ENCODE measurements around the gene CLIC4. TPM values are rescaled to one million over a fixed set of nuclear protein-coding genes. Genes with fewer than 3 reads are reported as not detected.
"Not testable (repeated sequence)": the region's sequence is repeated elsewhere in the genome, so short reads cannot be mapped to it uniquely, and the experiment has no call there.

Gene CLIC4
- 10 to 100 TPM; 14.2 to 15.5 TPM for total RNA-seq

GRCh38 chr1:24744911-24745710 is at the start of gene CLIC4:
Gene CLIC4, plus strand, starts transcription at chr1:24745447. Its CDS starts 107 bp downstream, at chr1:24745554.
- Mint-ChIP-seq H3K9me3 (no peaks in the 10 kb centered on the region), H3K27me3 (peaks cover 20% of the 10 kb centered on the region), H3K36me3 (ENCODE audit: low read depth) (no peaks in the 10 kb centered on the region), H3K27ac (peak within 1 kb of the TSS; percentile 83), H3K4me3 (peak within 1 kb of the TSS; percentile 84), H3K4me1 (peaks cover 51% of the 10 kb centered on the region)
- DNase-seq, result peak; percentile 99
- CTCF ChIA-PET, result interaction anchor here (0.6 to 1.2 kb wide), 7 partner anchors 10 to 153 kb away, joined by 3 to 5 read pairs (median 3); no protein-coding TSS in a partner anchor
- POLR2A ChIA-PET, result no interaction called here

GRCh38 chr1:24696041-24696755 is 49.0 kb upstream of the CLIC4 start:
- no peak for DNase-seq
- Mint-ChIP-seq H3K36me3 (ENCODE audit: low read depth) (no peaks in the 10 kb centered on the region), H3K9me3 (no peaks in the 10 kb centered on the region), H3K27ac (no peak overlapping the region), H3K27me3 (peaks cover 6% of the 10 kb centered on the region), H3K4me1 (peaks cover 12% of the 10 kb centered on the region), H3K4me3 (no peak overlapping the region)
- CTCF ChIA-PET, result interaction anchor here (0.6 to 2.1 kb wide), 6 partner anchors 9 to 1492 kb away, joined by 3 to 6 read pairs (median 4); no protein-coding TSS in a partner anchor
- POLR2A ChIA-PET, result interaction anchor here (0.6 kb wide), 1 partner anchor 66 kb away, joined by 11 read pairs; no protein-coding TSS in a partner anchor

DNA sequence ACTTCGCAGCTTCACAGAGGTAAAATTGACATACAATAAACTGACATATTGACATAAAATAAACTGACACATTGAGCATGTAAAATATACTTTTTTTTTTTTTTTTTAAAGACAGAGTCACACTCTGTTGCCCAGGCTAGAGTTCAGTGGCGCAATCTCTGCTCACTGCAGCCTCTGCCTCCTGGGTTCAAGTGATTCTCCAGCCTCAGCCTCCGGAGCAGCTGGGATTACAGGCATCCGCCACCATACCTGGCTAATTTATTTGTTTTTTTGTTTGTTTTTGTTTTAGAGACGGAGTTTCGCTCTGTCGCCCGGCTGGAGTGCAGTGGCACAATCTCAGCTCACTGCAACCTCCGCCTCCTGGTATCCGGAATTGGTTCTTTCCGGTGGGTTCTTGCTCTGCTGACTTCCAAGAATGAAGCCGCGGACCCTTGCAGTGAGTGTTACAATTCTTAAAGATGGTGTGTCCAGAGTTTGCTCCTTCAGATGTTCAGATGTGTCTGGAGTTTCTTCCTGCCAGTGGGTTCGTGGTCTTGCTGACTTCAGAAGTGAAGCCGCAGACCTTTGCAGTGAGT is 48.4 kb upstream of the CLIC4 start:
- Mint-ChIP-seq H3K4me1 (peaks cover 12% of the 10 kb centered on the region), H3K27me3 (peaks cover 6% of the 10 kb centered on the region), H3K27ac (no peak overlapping the region), H3K36me3 (ENCODE audit: low read depth) (no peaks in the 10 kb centered on the region), H3K9me3 (no peaks in the 10 kb centered on the region), H3K4me3 (no peak overlapping the region)
- DNase-seq, result no peak
- CTCF ChIA-PET, result interaction anchor here (0.6 to 2.1 kb wide), 5 partner anchors 9 to 278 kb away, joined by 3 to 6 read pairs (median 5); no protein-coding TSS in a partner anchor
- POLR2A ChIA-PET, result no interaction called here

GRCh38 chr1:24697453-24698001 is 47.7 kb upstream of the CLIC4 start:
- H3K4me3 Mint-ChIP-seq; H3K27me3 Mint-ChIP-seq; DNase-seq; H3K27ac Mint-ChIP-seq; H3K9me3 Mint-ChIP-seq; H3K36me3 Mint-ChIP-seq (ENCODE audit: low read depth): not testable (repeated sequence)
- POLR2A ChIA-PET, result interaction anchor here (0.7 kb wide), 1 partner anchor 1019 kb away, joined by 3 read pairs; no protein-coding TSS in a partner anchor
- CTCF ChIA-PET, result interaction anchor here (0.7 to 2.1 kb wide), 5 partner anchors 8 to 35 kb away, joined by 3 to 6 read pairs (median 5); no protein-coding TSS in a partner anchor
- peaks cover 12% of the 10 kb centered on the region for H3K4me1 Mint-ChIP-seq

- H3K27me3 Mint-ChIP-seq; H3K4me3 Mint-ChIP-seq; H3K9me3 Mint-ChIP-seq; DNase-seq; POLR2A ChIA-PET; H3K27ac Mint-ChIP-seq; H3K36me3 Mint-ChIP-seq (ENCODE audit: low read depth): not testable (repeated sequence)
- CTCF ChIA-PET, result interaction anchor here (0.6 to 2.0 kb wide), 3 partner anchors 10 to 188 kb away, joined by 3 to 6 read pairs (median 4); no protein-coding TSS in a partner anchor
- peaks cover 12% of the 10 kb centered on the region for H3K4me1 Mint-ChIP-seq
Measured at GRCh38 chr1:24698326-24698725, 46.9 kb upstream of the CLIC4 start.

DNA sequence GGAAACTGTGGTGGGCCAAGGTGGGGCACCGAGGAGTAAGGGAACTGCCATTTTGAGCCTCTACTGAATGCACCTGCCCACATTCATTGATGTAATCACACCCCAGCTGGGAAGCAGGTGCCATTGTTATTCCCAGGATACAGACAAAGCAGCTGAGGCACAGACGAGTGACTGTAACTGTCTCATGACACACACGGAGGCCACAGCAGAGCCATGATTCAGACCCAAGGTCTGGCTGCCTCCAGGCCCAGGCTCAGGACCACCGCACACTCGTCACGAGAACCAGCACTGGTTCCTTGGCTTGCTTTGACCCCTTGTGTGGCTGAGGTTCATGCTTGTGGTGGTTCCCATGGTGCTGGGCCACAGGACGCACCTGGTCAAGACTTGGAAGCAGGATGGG is 45.6 kb upstream of the CLIC4 start:
- ChIA-PET POLR2A (no interaction called here), CTCF (interaction anchor here (1.2 to 1.9 kb wide), 3 partner anchors 11 to 119 kb away, joined by 4 to 9 read pairs (median 4); no protein-coding TSS in a partner anchor)
- peaks cover 4% of the 10 kb centered on the region for H3K27me3 Mint-ChIP-seq
- peaks cover 8% of the 10 kb centered on the region for H3K4me1 Mint-ChIP-seq
- no peak overlapping the region for H3K27ac Mint-ChIP-seq
- DNase-seq, result no peak
- no peaks in the 10 kb centered on the region for H3K9me3 Mint-ChIP-seq
- no peak overlapping the region for H3K4me3 Mint-ChIP-seq
- no peaks in the 10 kb centered on the region for H3K36me3 Mint-ChIP-seq (ENCODE audit: low read depth)

GRCh38 chr1:24702511-24703293 is 42.5 kb upstream of the CLIC4 start:
- DNase-seq, result no peak
- POLR2A ChIA-PET, result interaction anchor here (0.5 kb wide), 1 partner anchor 117 kb away, joined by 4 read pairs; no protein-coding TSS in a partner anchor
- H3K27me3 Mint-ChIP-seq, result no peaks in the 10 kb centered on the region
- no peak overlapping the region for H3K4me3 Mint-ChIP-seq
- H3K9me3 Mint-ChIP-seq, result no peaks in the 10 kb centered on the region
- H3K4me1 Mint-ChIP-seq, result peaks cover 14% of the 10 kb centered on the region
- H3K27ac Mint-ChIP-seq, result no peak overlapping the region
- CTCF ChIA-PET, result interaction anchor here (1.2 to 1.3 kb wide), 2 partner anchors 11 to 14 kb away, joined by 4 to 6 read pairs; no protein-coding TSS in a partner anchor
- no peaks in the 10 kb centered on the region for H3K36me3 Mint-ChIP-seq (ENCODE audit: low read depth)

DNA sequence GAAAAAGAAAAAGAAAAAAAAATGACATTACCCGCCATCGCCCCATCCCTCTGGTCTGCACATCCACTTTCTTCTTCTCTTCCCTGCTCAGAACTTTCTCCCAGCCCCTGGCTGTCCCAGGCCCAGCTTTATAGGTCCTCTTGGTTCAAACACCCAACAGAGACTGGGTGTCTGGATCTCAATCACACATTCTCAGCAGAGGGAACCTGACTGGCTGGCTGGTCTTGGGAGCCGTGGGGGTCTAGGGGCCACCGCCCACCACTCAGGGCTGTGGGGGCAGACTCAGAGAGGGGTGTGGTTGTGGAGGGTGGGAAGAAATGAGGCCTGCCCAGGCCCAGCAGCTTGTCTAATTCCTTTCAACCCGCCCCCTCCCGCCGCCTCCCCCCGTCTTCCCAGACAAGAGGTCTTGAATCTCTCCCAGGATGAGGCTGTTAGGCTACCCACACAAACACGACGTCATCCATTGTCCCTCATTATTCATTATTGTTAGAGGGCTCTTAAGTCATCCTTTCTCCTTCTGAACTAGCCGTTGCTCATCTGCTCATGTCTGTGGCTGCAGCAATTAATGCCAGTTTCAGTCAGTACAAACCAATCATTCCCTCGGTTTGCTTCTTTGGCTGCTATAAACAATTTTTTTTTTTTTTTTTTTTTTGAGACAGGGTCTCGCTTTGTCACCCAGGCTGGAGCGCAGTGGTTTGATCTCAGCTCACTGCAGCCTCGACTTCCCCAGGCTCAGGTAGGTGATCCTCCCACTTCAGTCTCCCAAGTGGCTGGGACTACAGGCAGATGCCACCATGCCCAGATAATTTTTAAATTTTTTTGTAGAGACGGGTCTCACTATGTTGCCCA is 40.6 kb upstream of the CLIC4 start:
- POLR2A ChIA-PET, result interaction anchor here (0.6 kb wide), 1 partner anchor 762 kb away, joined by 3 read pairs; no protein-coding TSS in a partner anchor

DNA sequence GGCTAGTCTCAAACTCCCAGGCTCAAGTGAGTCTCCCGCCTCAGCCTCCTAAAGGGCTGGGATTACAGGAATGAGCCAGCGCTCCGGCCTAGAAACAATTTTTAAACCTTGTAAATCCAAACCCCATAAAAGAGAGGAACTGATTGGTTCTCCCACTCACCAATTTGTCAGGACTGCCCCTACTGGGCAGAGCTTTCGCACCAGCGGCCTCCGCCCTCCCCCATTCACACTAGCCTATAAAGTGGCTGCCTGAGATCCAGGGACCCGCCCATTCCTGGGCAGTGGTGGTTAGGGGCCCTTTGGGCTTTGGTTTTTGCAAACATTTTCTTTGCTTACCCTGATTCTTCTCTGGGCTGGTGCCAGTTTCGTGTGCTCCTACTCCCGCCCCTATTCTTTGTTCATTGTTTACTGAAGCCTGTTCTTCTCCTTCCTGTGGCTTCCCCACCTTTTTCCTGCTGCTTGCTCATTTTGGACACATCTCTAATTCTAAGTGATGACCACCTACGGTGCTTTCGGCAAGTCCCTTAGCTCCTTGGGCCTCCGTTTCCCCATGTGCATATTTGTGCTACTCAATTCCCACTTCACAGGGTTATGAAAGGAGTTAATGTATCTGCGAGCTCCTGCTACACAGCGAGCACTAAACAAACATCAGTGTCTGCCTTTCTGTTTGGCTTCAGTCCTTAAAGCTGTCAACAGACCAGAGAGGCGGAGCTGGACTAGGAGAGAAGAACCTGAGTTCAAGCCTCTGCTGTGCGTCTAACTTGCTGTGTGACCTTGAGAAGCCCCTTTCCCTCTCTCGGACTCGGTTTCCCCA is 39.8 kb upstream of the CLIC4 start:
- DNase-seq, result peak; percentile 67
- no peaks in the 10 kb centered on the region for H3K9me3 Mint-ChIP-seq

More for the DNA sequence above, 40.6 kb upstream of the CLIC4 start:
- Mint-ChIP-seq H3K27ac (peak overlapping the region; percentile 75), H3K4me3 (no peak overlapping the region), H3K36me3 (ENCODE audit: low read depth) (no peaks in the 10 kb centered on the region), H3K27me3 (no peaks in the 10 kb centered on the region), H3K4me1 (peaks cover 20% of the 10 kb centered on the region), H3K9me3 (no peaks in the 10 kb centered on the region)
- CTCF ChIA-PET, result interaction anchor here (0.6 kb wide), 1 partner anchor 16 kb away, joined by 4 read pairs; no protein-coding TSS in a partner anchor
- DNase-seq, result no peak

GRCh38 chr1:24706074-24706389 is 39.2 kb upstream of the CLIC4 start:
- peaks cover 28% of the 10 kb centered on the region for H3K4me1 Mint-ChIP-seq
- not testable (repeated sequence) for H3K27me3 Mint-ChIP-seq; H3K4me3 Mint-ChIP-seq; H3K36me3 Mint-ChIP-seq (ENCODE audit: low read depth); H3K9me3 Mint-ChIP-seq; DNase-seq
- H3K27ac Mint-ChIP-seq, result peak overlapping the region; percentile 13
- CTCF ChIA-PET, result interaction anchor here (0.8 to 1.1 kb wide), 2 partner anchors 10 to 33 kb away, joined by 3 to 4 read pairs; no protein-coding TSS in a partner anchor
- POLR2A ChIA-PET, result interaction anchor here (0.6 kb wide), 1 partner anchor 1082 kb away, joined by 3 read pairs; no protein-coding TSS in a partner anchor

More for the DNA sequence above, 39.8 kb upstream of the CLIC4 start:
- H3K4me3 Mint-ChIP-seq, result no peak overlapping the region
- POLR2A ChIA-PET, result interaction anchor here (0.6 kb wide), 1 partner anchor 1081 kb away, joined by 3 read pairs; no protein-coding TSS in a partner anchor
- H3K27ac Mint-ChIP-seq, result peak overlapping the region; percentile 75
- CTCF ChIA-PET, result interaction anchor here (0.8 to 1.1 kb wide), 2 partner anchors 9 to 34 kb away, joined by 3 to 4 read pairs; no protein-coding TSS in a partner anchor
- no peaks in the 10 kb centered on the region for H3K36me3 Mint-ChIP-seq (ENCODE audit: low read depth)
- peaks cover 28% of the 10 kb centered on the region for H3K4me1 Mint-ChIP-seq
- H3K27me3 Mint-ChIP-seq, result no peaks in the 10 kb centered on the region

Data from activated CD4-positive, alpha-beta T cell treated with anti-CD3 and anti-CD28 coated beads, Interleukin-2, amount 10 ng/mL, durations not matched to agents 7 days and 5 days (primary cell).